HG02981 (cell line): ENCODE measurements around the gene POU2AF2.

ENCODE experiments used
- ATAC-seq: cut with Tn5 transposase; IDR thresholded peaks from one replicate; pipeline ENCODE4 v1.9.1; 2021; ENCODE audit warnings: mild to moderate bottlenecking, moderate library complexity; ENCODE audit not compliant: unreplicated experiment

POU2AF2 gene

GRCh38 chr11:111327908-111328624 lies 82.5 kb downstream of the POU2AF2 start:
- no peak for ATAC-seq

- no peak for ATAC-seq
Observed at GRCh38 chr11:111329306-111330204, 84.0 kb downstream of the POU2AF2 start.

DNA sequence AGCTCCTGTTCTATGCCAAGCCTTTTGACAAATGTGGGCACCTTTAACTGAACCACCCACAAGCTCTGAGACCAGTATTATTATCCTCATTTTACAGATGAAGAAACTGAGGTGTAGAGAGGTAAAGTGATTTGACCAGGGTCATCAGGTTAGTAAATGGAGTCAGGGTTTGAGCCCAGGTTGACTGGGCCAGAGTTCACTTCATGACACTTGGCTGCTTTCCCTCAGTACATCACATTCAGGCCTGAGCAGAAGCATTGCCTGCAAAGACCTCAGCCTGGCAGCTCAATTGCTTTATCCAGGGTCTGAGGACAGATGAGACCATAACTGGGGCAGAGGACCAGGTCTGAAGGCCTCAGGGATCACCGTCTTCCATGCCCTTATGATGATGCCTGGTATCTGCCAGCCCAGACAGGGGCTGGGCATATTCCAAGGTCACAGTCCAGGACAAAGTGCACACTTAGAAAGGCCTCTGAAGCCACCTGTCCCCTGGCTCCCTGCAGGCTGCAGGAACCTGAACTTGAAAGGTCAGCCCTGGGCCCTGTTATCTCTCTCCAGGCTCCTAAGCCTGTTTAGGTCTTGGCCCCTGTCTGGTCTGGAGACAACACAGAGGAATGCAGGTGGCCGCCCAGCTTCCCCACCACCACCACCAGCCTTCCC lies 84.8 kb downstream of the POU2AF2 start:
- ATAC-seq, result no peak

DNA sequence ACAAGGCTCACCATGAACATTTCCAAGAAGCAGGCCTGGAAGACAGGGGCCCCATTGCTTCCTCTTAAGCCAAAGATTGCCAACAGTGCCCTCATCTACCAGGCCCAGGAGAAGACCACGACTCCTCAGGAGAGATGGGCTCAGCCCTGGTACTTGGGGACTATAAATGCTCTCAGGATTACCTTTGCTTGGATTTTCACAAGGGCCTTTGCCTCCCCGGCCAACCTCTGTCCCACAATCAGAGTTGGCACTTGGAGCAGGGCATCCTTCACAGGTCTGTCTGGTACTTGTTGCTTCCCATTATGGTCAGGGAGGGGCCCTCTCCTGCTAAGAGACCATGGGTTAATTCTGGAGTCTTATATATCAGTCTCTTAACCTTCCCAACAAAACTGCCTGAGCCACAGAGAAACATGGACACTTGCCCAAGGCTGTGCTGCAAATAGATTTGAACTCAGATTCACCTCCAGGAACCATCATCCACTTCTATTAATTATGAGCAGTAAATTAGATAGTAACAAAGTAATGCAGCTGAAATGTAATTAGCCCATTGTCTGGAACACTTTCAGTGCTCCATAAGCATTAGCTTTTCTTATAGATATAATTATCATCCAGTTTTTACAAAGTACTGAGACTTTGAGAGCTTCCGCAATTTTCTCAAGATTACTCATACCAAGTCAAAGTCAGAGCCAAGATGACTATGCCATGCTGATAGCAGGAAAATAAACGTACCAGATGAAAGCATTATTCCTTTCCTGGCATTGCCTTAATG lies 86.4 kb downstream of the POU2AF2 start:
- ATAC-seq, result no peak

DNA sequence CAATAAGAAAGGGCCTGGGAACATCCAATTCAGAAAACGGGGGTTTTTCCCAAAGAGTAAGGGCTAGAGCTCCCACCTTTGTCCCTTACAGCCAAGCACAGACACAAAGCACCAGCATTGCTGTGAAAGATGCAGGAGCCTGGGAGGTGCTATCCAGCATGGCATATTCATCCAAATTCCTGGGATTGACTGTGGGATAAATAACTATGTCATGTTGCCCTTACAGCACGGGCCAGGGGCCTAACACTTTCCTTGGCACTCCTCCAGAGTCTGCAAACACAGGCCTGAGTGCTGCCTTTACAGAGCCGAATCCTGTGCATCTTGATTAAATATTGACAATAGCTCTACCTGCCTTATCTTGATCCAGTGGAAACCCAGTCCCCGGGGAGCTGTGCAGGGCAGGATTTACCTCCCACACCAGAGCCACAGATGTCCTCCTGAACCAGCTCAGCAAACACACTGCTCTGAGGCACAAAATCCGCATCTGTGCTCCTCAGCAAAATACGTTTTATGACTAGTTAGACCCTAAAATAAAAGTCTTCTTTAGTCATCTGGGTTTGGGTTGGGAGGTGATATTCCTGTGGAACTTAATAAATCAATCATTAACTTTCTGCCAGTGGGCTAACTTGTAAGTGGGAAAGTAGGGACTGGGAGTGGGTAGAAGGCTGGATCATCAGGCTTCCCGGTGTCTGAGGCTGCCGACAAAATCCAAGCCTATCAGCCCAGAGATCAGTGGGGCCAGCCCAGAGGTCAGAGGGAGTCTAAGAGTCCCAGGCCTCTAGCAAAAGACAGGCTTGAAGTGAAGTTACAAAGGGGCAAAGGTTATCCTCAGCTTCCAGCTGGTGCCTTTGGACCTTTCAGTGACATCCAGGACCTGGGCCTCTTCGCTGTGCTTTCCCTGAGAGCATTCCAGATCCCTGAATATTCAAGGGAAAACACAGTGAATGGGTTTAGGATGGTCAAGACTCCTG lies 89.3 kb downstream of the POU2AF2 start:
- ATAC-seq, result no peak

GRCh38 chr11:111335549-111335948 lies 90.0 kb downstream of the POU2AF2 start:
- no peak for ATAC-seq
